Liver (tissue), 3 donors: ENCODE measurements around the gene USP24.

Experiments
- EGR1 ChIP-seq, 2 donors: IDR thresholded peaks; 2 replicates each; pipeline ENCODE4 v1.6.1; 2016 to 2018; ENCODE audit warnings: antibody characterized with exemption in 2 of 2, low read depth in 2 of 2
- FOXA1 ChIP-seq: IDR thresholded peaks from 2 replicates; pipeline ENCODE4 v1.6.1; 2016; ENCODE audit warnings: antibody characterized with exemption
- GABPA ChIP-seq, 2 donors: IDR thresholded peaks in 1 of 2; conservative IDR thresholded peaks in 1 of 2; 2 replicates each; pipeline ENCODE4 v1.6.1; 2016; ENCODE audit warnings: antibody characterized with exemption in 2 of 2, mild to moderate bottlenecking in 1 of 2, moderate library complexity in 1 of 2
- HNF4A ChIP-seq, 2 donors: conservative IDR thresholded peaks; 2 replicates each; pipeline ENCODE4 v1.6.1; 2016; ENCODE audit warnings: antibody characterized with exemption in 2 of 2, mild to moderate bottlenecking in 2 of 2
- HNF4G ChIP-seq: IDR thresholded peaks from 2 replicates; pipeline ENCODE4 v1.6.1; 2016; ENCODE audit warnings: antibody characterized with exemption
- JUND ChIP-seq, 2 donors: IDR thresholded peaks; 2 replicates each; pipeline ENCODE4 v1.6.1; 2016; ENCODE audit warnings: antibody characterized with exemption in 2 of 2
- RAD21 ChIP-seq, 2 donors: IDR thresholded peaks; 2 replicates each; pipeline ENCODE4 v1.6.1; 2016; ENCODE audit warnings: antibody characterized with exemption in 2 of 2, mild to moderate bottlenecking in 2 of 2
- SP1 ChIP-seq: IDR thresholded peaks from 2 replicates; pipeline ENCODE4 v1.6.1; 2018; ENCODE audit warnings: antibody characterized with exemption, mild to moderate bottlenecking
- TAF1 ChIP-seq: conservative IDR thresholded peaks from 2 replicates; pipeline ENCODE4 v1.6.1; 2016; ENCODE audit warnings: antibody characterized with exemption, mild to moderate bottlenecking
- YY1 ChIP-seq: IDR thresholded peaks from 2 replicates; pipeline ENCODE4 v1.6.1; 2016; ENCODE audit warnings: antibody characterized with exemption, mild to moderate bottlenecking
- TF ChIP-seq, protein P1 (sequence below): fragments of 150-350 bp; IDR thresholded peaks from 2 replicates; pipeline ENCODE4 v1.5.1; 2017; ENCODE audit warnings: improper control_type of control experiment, low read depth, low read length; ENCODE audit not compliant: missing input control
- TF ChIP-seq, protein P2 (sequence below): IDR thresholded peaks from 2 replicates; pipeline ENCODE4 v1.6.1; 2016; ENCODE audit warnings: antibody characterized with exemption
- TF ChIP-seq, protein P3 (sequence below): IDR thresholded peaks from 2 replicates; pipeline ENCODE4 v1.6.1; 2016; ENCODE audit warnings: antibody characterized with exemption, mild to moderate bottlenecking
- TF ChIP-seq, protein P4 (sequence below): IDR thresholded peaks from 2 replicates; pipeline ENCODE4 v1.6.1; 2016; ENCODE audit warnings: antibody characterized with exemption
- donor health status: healthy.
- donor health status: healthy.

DNA sequence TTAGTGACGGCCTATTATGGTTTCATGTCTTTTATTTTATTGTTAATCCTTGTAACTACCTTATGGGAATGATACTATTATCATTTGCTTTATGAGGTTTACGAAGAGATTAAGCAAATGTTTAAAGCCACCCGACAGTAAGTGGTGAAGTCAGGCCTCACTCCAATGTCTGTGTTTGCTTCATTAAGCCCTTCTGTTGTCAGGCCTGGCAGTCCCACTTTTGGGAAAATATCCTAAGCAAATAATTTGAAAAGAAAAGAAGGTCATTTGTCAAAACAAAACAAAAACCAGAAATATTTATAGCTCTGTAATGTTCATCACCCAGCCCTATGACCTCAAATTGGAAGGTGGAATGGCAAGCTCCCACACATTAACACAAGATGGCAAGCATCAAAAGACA lies 40.7 kb upstream of the USP24 start:
- TF ChIP-seq HNF4A (conservative IDR thresholded peaks at IDR 0.05), result no peak
- TF ChIP-seq, protein P1, sequence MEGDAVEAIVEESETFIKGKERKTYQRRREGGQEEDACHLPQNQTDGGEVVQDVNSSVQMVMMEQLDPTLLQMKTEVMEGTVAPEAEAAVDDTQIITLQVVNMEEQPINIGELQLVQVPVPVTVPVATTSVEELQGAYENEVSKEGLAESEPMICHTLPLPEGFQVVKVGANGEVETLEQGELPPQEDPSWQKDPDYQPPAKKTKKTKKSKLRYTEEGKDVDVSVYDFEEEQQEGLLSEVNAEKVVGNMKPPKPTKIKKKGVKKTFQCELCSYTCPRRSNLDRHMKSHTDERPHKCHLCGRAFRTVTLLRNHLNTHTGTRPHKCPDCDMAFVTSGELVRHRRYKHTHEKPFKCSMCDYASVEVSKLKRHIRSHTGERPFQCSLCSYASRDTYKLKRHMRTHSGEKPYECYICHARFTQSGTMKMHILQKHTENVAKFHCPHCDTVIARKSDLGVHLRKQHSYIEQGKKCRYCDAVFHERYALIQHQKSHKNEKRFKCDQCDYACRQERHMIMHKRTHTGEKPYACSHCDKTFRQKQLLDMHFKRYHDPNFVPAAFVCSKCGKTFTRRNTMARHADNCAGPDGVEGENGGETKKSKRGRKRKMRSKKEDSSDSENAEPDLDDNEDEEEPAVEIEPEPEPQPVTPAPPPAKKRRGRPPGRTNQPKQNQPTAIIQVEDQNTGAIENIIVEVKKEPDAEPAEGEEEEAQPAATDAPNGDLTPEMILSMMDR, result no peak
- no peak for TF ChIP-seq FOXA1
- TF ChIP-seq, protein P2, sequence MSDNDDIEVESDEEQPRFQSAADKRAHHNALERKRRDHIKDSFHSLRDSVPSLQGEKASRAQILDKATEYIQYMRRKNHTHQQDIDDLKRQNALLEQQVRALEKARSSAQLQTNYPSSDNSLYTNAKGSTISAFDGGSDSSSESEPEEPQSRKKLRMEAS, result no peak
- TF ChIP-seq JUND (IDR thresholded peaks at IDR 0.05), result no peak
- no peak for TF ChIP-seq SP1
- no peak for TF ChIP-seq HNF4G
- no peak for TF ChIP-seq YY1
- no peak for TF ChIP-seq TAF1
- TF ChIP-seq RAD21 (IDR thresholded peaks at IDR 0.05), result no peak
- TF ChIP-seq GABPA (IDR thresholded peaks at IDR 0.05 in 1 of 2, conservative IDR thresholded peaks at IDR 0.05 in 1 of 2), result no peak
- TF ChIP-seq, protein P3, sequence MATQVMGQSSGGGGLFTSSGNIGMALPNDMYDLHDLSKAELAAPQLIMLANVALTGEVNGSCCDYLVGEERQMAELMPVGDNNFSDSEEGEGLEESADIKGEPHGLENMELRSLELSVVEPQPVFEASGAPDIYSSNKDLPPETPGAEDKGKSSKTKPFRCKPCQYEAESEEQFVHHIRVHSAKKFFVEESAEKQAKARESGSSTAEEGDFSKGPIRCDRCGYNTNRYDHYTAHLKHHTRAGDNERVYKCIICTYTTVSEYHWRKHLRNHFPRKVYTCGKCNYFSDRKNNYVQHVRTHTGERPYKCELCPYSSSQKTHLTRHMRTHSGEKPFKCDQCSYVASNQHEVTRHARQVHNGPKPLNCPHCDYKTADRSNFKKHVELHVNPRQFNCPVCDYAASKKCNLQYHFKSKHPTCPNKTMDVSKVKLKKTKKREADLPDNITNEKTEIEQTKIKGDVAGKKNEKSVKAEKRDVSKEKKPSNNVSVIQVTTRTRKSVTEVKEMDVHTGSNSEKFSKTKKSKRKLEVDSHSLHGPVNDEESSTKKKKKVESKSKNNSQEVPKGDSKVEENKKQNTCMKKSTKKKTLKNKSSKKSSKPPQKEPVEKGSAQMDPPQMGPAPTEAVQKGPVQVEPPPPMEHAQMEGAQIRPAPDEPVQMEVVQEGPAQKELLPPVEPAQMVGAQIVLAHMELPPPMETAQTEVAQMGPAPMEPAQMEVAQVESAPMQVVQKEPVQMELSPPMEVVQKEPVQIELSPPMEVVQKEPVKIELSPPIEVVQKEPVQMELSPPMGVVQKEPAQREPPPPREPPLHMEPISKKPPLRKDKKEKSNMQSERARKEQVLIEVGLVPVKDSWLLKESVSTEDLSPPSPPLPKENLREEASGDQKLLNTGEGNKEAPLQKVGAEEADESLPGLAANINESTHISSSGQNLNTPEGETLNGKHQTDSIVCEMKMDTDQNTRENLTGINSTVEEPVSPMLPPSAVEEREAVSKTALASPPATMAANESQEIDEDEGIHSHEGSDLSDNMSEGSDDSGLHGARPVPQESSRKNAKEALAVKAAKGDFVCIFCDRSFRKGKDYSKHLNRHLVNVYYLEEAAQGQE, result no peak
- no peak for TF ChIP-seq EGR1 (IDR thresholded peaks at IDR 0.05; ENCODE audit: low read depth in 2 of 2)
- TF ChIP-seq, protein P4, sequence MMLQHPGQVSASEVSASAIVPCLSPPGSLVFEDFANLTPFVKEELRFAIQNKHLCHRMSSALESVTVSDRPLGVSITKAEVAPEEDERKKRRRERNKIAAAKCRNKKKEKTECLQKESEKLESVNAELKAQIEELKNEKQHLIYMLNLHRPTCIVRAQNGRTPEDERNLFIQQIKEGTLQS, result no peak
